ENCODE measurements around the gene RBM4.

Gene RBM4

DNA sequence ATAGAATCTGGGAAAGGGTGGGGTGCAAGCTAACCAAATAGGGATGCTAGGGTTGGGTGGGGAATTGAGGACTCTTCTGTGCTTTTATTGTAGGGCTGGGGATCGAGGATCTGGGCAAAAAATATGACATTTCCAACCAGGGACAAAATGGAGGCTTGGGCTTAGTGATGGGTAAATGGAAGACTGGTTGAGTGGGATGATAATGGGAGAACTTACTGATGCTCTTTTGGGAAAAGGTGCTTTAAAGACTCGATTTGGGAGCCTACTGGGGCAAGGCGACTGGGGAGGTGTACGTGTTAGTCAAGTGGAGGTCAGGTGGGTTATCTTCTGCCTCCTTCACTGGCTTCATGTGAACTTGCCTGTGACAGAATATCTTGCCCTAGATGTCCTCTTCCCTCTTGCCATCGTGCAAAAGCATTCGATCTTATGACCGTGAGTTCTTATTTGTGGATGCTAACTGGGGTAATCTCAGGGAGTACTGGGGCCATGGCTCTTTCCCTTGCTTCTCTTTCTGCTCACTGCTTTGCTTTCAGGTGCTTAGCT is 10.4 kb upstream of the RBM4 start:
- TF ChIP-seq TAF1 (IDR thresholded peaks at IDR 0.05; ENCODE audit: borderline replicate concordance, insufficient read depth, low read length) (no peak), POLR2AphosphoS5 (IDR thresholded peaks at IDR 0.05; ENCODE audit: low read depth, low read length) (peak; percentile 30; the same call in 1 of the 2 replicates)

DNA sequence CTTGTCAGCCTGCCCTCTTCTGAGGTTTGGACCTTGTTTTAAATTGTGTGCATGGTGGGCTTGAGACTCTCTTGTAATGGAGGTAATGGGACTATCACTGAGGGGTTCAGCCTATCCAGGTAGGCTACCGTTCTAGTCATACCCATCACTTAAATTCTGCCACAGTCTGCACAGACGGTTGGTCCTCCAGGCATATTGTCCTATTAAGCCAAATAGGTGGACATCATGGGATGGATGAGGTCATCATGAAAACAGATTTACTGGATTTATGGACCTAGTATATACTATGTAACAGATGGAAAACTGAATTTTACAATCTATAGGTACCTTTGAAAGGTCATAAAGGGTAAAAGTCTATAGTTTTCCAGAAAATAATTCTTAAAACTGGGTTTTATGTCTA is 9.1 kb upstream of the RBM4 start:
- TF ChIP-seq TAF1 (IDR thresholded peaks at IDR 0.05; ENCODE audit: borderline replicate concordance, insufficient read depth, low read length): no peak
- no peak for TF ChIP-seq FOXP2 (optimal IDR thresholded peaks at IDR 0.05; ENCODE audit: borderline replicate concordance, extremely low read depth, extremely low read length, insufficient read depth)
- no peak for TF ChIP-seq POLR2AphosphoS5 (IDR thresholded peaks at IDR 0.05; ENCODE audit: low read depth, low read length)
- TF ChIP-seq, protein P1, sequence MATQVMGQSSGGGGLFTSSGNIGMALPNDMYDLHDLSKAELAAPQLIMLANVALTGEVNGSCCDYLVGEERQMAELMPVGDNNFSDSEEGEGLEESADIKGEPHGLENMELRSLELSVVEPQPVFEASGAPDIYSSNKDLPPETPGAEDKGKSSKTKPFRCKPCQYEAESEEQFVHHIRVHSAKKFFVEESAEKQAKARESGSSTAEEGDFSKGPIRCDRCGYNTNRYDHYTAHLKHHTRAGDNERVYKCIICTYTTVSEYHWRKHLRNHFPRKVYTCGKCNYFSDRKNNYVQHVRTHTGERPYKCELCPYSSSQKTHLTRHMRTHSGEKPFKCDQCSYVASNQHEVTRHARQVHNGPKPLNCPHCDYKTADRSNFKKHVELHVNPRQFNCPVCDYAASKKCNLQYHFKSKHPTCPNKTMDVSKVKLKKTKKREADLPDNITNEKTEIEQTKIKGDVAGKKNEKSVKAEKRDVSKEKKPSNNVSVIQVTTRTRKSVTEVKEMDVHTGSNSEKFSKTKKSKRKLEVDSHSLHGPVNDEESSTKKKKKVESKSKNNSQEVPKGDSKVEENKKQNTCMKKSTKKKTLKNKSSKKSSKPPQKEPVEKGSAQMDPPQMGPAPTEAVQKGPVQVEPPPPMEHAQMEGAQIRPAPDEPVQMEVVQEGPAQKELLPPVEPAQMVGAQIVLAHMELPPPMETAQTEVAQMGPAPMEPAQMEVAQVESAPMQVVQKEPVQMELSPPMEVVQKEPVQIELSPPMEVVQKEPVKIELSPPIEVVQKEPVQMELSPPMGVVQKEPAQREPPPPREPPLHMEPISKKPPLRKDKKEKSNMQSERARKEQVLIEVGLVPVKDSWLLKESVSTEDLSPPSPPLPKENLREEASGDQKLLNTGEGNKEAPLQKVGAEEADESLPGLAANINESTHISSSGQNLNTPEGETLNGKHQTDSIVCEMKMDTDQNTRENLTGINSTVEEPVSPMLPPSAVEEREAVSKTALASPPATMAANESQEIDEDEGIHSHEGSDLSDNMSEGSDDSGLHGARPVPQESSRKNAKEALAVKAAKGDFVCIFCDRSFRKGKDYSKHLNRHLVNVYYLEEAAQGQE (IDR thresholded peaks at IDR 0.05; ENCODE audit: insufficient read depth in 1 of 2, low read depth in 2 of 2, low read length in 2 of 2): no peak
- no peak for TF ChIP-seq SIN3A (IDR thresholded peaks at IDR 0.05; ENCODE audit: borderline replicate concordance, insufficient read depth, low read length)

DNA sequence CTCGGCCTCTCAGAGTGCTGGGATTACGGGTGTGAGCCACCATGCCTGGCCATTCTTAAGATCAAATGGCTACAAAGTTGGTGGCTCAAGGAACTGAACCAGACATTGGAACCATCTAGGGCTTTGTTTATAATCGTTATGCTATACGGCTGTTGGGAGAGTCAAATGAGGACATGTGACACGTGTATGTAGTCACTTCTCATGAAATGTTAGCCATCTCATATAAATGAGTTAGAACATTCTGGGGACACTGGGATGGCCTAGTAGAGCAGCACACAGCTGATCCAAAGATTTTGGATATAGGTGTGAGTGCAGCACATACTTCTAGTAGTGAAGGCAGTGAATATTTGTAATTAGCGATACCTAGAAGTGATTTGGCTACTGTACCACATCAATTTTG is 6.6 kb upstream of the RBM4 start:
- TF ChIP-seq, protein P1 (IDR thresholded peaks at IDR 0.05; ENCODE audit: insufficient read depth in 1 of 2, low read depth in 2 of 2, low read length in 2 of 2): no peak
- TF ChIP-seq SIN3A (IDR thresholded peaks at IDR 0.05; ENCODE audit: borderline replicate concordance, insufficient read depth, low read length): no peak
- TF ChIP-seq FOXP2 (optimal IDR thresholded peaks at IDR 0.05; ENCODE audit: borderline replicate concordance, extremely low read depth, extremely low read length, insufficient read depth): no peak
- TF ChIP-seq POLR2AphosphoS5 (IDR thresholded peaks at IDR 0.05; ENCODE audit: low read depth, low read length): no peak
- TF ChIP-seq TAF1 (IDR thresholded peaks at IDR 0.05; ENCODE audit: borderline replicate concordance, insufficient read depth, low read length): no peak

DNA sequence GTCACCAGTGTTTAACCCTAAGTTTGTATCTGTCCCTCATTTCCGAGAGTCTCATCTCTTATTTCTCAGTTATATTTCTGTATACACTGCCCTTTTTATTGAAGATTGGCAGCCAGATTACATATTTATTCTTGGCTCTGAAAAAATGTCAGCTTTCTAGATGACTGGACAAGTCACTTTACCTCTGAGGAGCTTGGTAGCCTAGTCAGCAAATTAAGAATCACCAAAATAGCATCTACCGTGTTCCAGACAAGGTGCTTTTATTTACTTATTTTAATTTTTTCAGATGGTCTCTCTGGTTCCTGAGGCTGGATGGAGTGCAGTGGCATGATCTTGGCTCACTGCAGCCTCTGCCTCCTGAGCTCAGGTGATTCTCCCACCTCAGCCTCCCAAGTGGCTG is 5.6 kb upstream of the RBM4 start:
- TF ChIP-seq FOXP2 (optimal IDR thresholded peaks at IDR 0.05; ENCODE audit: borderline replicate concordance, extremely low read depth, extremely low read length, insufficient read depth) (no peak), TAF1 (IDR thresholded peaks at IDR 0.05; ENCODE audit: borderline replicate concordance, insufficient read depth, low read length) (no peak), POLR2AphosphoS5 (IDR thresholded peaks at IDR 0.05; ENCODE audit: low read depth, low read length) (no peak), SIN3A (IDR thresholded peaks at IDR 0.05; ENCODE audit: borderline replicate concordance, insufficient read depth, low read length) (no peak)
- TF ChIP-seq, protein P1 (IDR thresholded peaks at IDR 0.05; ENCODE audit: insufficient read depth in 1 of 2, low read depth in 2 of 2, low read length in 2 of 2): no peak

DNA sequence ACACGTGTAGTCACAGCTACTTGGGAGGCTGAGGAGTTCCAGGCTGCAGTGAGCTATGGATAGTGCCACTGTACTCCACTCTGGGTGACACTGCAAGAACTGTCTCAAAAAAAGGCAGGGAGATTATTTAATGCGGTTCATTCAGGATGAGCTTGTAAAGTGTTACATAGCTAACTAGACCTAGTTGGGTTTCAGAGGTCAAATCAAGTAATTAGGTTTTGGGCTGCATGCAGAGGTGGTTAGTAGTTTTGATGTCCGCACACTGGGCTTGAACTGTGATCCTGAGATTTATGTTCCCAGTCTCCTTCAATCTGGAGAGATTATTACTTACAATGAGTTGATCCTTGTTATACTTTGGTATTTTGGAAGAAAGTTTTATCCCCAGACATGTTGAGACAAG is 2.1 kb upstream of the RBM4 start:
- no peak for TF ChIP-seq TAF1 (IDR thresholded peaks at IDR 0.05; ENCODE audit: borderline replicate concordance, insufficient read depth, low read length)
- TF ChIP-seq POLR2AphosphoS5 (IDR thresholded peaks at IDR 0.05; ENCODE audit: low read depth, low read length): no peak
- no peak for TF ChIP-seq SIN3A (IDR thresholded peaks at IDR 0.05; ENCODE audit: borderline replicate concordance, insufficient read depth, low read length)
- no peak for TF ChIP-seq FOXP2 (optimal IDR thresholded peaks at IDR 0.05; ENCODE audit: borderline replicate concordance, extremely low read depth, extremely low read length, insufficient read depth)
- TF ChIP-seq, protein P1 (IDR thresholded peaks at IDR 0.05; ENCODE audit: insufficient read depth in 1 of 2, low read depth in 2 of 2, low read length in 2 of 2): no peak

Measured in PFSK-1 (cell line).